HG03520 (cell line): Measurements from ENCODE around the gene SACM1L.
"Not testable (repeated sequence)": the region's sequence is repeated elsewhere in the genome, so short reads cannot be mapped to it uniquely, and the experiment has no call there.

Source experiments
- ATAC-seq: cut with Tn5 transposase; IDR thresholded peaks from one replicate; pipeline ENCODE4 v1.9.1; 2021; ENCODE audit warnings: mild to moderate bottlenecking, moderate library complexity; ENCODE audit not compliant: unreplicated experiment

The SACM1L gene

DNA sequence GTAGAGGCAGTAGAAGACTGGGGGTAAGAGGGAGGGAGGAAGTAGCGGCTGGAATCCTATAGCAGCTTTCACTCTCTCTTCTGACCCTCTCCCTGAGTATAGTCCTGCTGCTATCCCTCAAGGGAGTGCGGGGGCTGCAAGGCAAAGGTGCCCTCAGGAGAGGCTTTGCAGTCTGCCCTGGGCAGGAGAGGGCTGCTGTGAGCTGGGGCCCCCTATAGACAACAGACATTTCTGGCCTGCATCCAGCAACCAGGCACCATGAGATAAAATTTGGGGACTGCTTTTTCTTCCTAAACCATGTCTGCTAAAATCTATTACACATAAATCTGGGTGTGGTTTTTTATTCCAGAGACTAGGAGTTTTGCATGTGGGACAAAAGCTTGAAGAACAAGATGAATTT, 48.0 kb downstream of the SACM1L start:
- ATAC-seq: no peak

DNA sequence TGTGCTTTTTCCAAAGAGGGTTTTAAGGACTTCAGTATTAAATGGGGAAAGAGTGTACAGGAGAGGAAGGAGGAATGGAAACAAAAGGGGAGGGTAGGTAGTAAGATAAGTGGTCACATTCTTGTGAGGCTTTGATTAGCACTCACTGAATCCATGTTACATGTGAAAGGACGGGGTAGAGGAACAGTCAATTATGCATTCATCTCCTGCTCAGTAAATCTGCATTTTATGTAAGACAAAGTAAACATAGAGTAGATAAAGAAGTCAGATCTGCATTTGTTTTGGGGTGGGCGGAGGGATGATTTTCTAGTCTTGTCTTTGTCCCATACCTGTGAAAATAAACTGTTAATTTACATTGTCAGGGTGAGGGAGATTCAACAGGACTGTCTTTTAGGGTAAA, 50.8 kb downstream of the SACM1L start:
- ATAC-seq: no peak

DNA sequence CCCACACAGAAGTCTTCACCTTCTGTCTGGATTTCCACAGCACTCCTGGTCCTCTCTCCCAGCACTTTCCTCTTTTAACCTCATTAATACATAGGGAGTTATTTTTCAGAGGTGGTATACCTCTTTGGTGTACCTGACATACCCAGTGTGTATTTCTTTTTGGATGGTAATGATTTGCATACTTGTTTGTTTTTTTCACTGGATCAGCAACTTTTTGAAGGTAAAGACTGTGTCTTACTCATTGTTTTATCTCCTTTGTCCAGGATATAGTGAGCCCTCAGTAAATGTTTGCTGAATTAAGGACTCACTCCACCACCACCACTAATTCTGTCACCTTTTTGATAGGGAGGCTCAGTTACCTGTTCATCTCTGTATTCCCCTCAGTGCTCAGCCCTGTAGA, 52.1 kb downstream of the SACM1L start:
- ATAC-seq: no peak

DNA sequence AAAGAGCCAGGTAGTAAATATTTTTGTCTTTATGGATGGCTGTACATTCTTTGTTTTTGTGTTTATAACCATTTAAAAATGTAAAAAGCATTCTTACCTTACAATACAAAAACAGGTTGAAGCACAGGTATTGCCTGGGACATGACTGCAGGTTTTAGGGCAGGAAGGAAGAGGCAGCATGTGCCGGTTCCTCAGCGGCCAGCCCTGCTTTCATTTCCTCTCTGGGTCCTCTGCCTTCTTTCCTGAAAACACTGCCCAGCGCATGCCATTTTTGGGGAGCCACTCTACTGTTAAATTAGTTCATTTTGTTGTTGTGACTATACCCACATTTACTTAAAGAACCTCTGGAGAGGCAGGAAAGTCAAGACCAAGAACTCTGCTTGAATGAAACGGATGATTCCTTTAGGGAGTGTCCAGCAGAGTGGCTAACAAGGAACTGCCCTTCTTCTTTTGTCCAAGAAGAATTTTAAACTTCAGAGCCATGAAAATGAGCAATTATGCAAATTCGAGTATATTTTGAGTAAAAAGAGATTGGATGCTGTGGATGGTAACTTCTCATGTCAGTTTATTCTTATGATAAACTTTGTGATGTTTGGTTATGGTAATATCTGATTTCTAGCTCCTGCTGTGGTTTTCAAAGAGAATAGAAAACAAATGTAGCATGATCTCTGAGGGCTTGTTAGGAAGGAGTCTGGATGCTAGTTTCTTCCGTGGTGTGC, 52.7 kb downstream of the SACM1L start:
- ATAC-seq: no peak

DNA sequence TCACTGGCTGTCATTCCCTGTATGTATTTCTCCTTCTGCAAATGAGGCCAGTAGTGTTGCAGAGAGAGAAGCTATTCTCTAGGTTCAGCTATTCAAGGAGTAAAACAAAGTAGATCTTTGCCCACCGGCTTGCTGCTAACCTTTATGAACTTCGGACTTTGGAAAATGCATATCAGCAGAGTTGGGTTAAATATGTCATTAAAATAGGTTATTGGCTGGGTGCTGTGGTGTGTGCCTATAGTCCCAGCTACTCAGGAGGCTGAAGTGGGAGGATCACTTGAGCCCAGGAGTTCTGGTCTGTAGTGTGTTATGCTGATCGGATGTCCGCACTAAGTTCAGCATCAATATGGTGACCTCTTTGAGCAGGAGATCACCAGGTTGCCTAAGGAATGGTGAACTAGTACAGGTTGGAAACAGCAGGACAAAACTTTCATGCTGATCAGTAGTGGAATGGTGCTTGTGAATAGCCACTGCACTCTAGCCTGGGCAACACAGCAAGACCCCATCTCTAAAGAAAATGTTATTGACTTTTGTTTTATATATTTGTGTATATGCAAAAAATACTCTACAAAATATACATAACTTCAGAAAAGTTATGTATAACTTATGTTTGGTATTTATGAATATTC, 53.4 kb downstream of the SACM1L start:
- no peak for ATAC-seq

DNA sequence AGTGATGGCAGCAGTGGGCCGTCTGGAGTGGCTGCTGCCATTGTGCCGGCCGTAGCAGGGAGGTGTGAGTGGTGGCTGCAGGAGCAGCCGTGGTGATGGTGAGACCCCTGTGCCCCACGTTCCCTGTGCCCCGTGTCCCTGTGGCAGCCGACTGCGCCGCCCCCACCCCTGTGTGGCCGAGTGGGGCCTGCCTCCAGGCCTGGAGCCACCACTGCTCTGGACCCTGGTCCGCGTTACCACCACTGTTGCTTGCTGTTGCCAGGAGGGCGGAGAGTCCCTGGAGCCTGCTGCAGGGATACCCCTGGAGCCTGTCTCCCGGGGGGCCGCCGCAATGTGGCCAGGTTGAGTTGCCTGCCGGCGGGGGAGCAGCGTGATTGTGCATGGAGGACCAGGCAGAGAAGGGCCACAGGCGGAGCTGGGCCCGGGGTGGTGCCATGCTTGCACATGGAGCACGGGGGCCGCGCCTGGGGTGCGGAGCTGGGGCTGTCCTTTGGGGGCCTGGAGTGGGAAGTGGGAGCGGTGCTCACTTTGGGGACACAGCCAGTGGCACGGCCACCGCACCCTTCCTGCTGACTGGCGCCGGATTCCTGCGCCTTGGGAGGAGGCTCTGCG, 57.1 kb downstream of the SACM1L start:
- ATAC-seq: no peak

DNA sequence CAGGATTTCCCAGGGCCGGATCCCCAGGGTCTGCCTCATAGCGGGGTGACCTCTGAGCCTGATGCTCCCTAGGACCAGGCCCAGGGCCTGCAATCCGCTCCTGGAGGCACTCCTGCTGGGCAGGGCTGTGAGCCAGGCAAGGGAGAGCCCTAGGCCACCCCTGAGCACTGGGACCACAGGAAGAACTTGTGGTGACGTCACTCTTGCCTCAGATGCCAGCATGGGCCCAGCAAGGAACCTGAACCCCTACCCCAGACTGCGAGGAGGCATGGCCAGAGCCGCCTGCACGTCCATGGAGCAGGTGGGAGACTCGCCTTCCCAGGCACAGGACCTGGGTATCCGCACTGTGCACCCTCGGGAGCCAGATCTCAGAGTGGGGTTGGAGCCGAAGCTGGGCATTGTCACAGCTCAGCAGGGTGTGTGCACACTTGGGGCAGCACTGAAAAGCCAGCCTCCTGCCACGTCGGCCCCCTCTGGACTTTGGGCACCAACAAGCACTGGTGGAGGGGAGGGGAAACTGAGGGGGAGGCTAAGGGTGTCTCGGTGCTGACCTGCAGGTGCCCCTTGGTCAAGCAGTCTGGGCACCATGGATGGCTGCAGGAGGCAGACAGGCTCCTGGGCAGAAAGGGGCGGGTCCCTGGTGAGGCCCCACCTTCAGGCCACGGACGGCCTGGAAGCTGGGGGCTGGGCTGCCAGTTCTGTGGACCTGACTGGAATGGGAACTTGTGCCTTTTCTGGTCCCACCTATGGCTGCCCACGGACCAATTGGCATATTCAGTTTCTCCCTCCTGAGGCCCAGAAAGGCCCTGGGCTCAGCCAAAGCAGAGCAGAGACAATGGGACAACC, 57.8 kb downstream of the SACM1L start:
- no peak for ATAC-seq

DNA sequence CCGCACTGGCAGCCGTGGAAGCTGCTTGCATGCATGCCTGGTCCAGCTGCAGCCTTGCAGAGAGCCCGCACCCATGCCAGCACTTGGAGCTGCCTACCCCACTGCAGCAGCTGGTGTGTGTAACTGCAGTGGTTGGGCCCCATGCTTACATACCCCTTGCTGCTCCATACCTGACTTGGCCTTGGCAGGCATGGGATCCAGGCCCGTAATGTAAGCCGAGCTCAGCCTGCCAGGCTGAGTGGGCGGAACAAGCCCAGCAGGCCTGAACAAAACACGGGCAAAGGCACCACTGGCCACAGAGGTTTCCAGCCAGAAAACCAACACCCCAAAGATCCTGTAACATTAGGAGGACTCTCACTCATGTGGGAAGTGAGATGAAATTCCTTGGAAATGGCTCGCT, 58.9 kb downstream of the SACM1L start:
- no peak for ATAC-seq

DNA sequence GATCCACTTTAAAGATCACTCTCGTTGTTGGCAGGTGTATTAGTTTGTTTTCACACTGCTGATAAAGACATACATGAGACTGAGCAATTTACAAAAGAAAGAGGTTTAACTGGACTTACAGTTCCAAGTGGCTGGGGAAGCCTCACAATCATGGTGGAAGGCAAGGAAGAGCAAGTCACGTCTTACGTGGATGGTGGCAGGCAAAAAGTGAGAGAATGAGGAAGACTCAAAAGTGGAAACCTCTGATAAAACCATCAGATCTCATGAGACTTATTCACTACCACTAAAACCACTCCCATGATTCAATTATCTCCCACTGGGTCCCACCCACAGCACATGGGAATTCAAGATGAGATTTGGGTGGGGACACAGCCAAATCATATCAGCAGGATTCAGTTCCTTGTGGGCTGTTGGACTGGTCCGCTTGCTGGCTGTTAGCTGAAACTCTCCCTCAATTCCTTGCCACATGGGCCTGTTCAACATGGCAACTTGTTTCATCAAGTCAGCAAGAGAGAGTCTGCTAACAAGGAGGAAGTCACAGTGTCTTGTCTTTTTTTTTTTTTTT, 59.9 kb downstream of the SACM1L start:
- not testable (repeated sequence) for ATAC-seq

DNA sequence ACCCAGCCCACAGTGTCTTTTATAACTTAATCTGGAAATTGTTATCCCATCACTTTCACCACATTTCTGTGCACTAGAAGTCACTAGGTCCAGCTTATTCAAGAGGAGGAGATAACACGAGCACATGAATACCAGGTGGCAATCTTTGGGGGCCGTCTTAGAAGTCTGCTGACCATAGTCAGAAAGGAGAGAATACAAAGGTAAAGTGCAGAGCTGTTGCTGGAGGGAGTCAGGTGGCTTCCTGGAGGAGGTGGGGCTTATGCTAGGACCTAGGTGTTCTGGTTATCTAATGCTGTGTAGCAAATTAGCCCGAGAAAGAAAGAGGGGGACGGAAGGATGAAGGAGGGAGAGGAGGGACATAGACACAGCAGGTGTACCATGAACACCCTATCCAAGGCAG, 60.7 kb downstream of the SACM1L start:
- ATAC-seq: no peak

DNA sequence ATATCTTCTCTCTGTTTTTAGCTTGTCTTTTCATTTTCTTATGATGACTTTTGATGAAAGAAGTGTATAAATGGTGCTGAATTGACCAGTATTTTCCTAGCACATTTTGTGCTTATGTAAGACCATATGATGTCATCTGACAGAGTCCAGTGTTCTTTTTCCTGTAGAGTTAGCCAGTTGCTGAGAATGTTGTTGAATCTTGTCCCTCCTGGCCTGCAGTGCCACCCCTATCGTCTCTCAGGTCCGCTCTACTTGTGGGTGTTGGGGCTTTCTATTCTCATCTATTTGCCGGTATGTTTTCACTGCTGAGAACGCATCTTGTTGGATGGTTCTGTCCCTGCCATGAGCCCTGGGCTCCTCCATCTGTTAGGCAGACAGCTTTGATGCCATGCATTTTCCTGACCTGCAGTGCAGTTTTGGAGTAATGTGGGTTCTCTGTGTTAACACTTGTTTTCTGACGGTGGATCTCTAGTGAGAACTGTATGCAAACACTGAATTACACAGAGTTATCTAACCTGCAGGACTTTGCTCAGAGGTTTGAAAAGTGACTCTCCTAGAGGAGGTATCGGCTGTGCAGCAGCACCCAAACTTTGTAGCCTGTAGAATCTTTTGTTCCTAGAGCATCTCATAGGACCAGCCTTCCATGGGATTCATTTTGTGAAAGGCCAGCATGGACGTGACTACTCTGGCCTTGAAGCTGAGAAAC, 62.5 kb downstream of the SACM1L start:
- ATAC-seq: no peak

DNA sequence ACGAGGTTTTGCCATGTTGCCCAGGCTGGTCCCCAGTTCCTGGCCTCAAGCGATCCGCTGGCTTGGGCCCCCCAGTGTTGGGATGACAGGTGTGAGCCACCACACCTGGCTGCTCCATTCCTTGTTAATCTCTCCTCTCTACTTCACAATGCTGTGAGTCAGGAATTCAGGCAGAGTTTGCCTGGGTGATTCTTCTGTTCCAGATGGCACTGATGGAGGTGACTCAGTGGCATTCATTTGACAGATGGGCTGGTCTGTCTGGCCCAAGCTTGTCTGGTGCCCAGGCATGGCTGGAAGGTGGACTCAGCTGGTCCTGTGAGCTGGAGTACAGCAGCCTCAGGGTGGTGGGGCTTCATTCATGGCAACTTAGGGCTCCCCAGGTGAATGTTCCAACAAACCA, 63.9 kb downstream of the SACM1L start:
- ATAC-seq: no peak

DNA sequence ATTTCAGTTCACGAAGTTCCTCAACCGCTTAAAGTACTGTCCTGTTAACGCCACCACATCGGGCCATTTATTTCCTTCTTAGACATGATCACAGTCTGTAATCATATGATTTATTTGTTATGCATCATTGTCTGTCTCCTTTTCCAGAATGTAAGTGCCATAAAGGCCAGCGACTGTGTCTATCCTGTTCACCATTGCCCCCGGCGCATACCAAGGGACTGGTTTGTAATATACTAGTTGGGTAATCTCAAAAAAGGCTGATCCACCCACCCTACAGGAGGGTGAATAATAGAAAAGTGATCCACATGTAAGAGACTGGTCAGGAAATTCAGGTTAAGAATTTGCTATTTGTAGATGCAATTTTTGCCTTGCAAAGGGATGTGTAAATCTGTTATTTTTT, 65.3 kb downstream of the SACM1L start:
- no peak for ATAC-seq

DNA sequence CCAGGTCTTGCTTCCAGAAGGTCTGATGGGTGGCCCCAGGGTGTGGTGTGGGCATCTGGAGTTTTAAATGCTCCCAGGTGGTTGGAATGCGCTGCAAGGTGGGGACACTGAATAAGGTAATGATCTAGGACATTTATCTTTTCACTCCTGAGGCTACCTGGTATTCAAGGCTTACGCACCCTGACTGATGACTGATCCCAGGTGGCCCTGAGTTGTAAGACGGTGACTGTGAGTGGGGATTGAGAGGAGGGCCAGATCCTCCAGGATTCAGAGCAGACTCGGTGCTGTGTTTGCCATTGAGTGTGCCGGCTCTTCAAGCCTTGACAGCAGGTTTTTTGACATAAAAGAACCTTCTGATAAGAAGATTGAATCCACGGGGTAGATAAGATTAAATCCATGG, 66.9 kb downstream of the SACM1L start:
- no peak for ATAC-seq

DNA sequence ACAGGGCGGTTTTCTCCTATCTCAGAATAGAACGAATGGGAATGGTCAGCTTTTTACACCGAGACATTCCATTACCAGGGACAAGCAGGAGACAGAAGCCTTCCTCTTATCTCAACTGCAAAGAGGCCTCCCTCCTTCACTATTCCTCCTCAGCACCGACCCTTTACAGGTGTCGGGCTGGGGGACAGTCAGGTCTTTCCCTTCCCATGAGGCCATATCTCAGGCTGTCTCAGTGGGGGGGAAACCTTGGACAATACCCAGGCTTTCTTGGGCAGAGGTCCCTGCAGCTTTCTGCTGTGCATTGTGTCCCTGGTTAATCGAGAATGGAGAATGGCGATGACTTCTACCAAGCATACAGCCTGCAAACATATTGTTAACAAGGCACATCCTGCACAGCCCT, 67.9 kb downstream of the SACM1L start:
- not testable (repeated sequence) for ATAC-seq

DNA sequence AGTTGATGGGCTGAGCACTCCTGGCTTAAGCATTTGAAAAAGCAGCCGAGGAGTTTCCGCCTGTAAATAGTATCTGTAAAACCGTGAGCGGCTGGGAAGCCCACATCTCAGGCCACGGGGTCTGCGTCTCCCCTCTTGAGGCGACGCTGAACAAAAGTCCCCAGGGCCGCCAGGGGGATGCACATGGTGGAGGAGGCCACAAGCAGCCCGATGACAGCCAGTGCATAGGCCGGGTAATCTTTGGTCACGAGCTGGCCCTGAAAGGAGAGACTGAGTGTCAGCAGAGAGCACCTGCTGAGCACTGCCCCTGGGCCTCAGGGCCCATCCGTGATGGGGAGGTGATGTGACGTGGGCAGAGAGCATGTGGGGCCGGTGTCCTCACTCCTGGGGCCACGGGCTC, 69.7 kb downstream of the SACM1L start:
- no peak for ATAC-seq

DNA sequence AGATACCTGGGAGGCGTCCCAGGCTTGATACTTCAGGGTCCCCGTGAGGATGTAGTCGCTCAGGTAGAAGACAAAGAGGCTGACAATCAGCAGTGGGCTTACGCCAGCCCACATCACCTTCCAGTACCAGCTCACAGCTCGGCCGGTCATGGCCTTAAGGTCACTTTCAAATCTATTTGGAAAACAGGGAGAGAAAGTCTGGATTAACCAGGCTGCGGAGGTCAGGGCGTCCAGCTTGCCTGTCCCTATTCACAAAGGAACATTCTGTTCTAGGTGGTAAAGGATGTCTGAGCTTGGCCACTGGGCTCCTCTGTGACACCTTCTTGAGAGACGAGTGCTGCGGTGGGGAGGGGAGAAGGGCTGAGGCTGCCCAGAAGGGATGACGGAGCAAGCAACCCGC, 70.7 kb downstream of the SACM1L start:
- no peak for ATAC-seq

DNA sequence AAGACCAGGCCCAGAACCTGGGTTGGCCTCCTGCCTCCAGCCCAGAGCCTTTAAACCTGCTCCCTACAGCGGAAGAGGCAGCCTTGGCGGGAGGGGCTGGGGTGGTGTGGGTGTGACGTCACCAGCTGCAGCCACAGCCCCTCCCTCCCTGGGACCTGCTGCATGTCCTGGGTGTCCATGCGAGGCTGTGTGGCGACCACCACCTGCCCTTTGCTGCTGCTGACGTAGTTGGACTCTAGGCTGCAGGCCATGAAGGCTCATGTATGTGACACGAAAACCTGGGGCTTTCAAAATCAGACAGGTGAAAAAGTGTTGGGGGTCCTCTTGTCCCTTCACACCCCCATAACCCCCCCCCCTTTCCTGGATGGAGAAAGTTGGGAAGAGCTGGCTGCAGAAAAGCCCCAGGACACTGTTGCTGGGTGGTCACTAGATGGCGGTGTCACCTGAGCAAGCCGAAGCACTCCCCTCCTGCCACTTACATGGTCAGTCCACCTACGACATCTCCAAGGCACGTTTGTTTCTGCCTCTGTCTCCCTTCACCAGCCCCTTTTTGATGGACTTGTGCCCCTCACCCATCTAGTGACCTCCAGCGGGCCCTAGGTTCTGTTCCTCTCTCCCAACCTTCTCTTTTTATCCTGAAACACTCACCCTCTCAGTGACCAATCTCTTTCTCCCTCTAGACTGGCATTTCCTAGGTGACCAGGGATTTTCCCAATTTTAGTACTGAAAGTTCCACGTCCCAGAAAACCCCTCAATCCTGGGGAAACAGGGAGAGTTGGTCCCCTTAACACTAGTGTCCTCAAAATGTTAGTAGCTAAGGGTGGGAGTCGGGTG, 71.9 kb downstream of the SACM1L start:
- ATAC-seq: no peak

DNA sequence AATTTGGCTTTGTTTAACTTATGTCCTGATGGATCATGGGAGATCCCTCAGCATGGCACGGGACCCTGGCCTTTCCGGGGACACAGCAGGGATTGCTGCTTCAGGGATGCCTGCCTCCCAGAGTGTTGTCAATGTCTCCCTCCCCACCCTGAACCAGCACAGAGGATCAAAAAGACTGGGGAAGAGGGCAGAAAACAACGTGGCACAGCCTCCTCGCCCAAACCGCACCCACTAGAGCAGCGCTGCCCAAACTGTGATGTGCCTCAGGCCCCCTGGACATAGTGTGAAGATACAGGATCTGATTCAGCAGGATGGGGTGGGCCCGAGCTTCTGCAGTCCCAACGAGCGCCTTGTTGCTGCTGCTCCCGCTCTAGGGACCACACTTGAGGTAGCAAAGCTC, 72.6 kb downstream of the SACM1L start:
- no peak for ATAC-seq
